ENCODE measurements around the gene DBNL.
"Not testable (repeated sequence)": the region's sequence is repeated elsewhere in the genome, so short reads cannot be mapped to it uniquely, and the experiment has no call there.

DBNL gene

DNA sequence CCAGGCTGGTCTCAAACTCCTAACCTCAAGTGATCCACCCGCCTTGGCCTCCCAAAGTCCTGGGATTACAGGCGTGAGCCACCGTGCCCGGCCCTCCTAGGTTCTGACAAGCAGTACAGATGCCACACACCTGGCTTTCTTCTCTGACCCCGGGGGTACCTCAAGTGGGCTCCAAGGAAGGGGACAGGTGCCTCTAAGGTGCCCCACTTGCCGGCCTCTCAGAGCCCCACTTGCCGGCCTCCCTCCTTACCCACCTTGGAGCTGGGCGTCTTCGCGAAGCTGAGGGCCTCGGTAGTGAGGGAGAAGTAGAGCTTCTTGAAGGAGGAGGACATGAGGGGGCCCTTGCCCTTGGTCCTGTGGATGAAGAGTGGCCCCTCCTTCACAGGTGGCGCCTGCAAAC is 5.9 kb upstream of the DBNL start:
- not testable (repeated sequence) for H3K27me3 Mint-ChIP-seq, H3K36me3 Mint-ChIP-seq, H3K9me3 Mint-ChIP-seq, H3K4me3 Mint-ChIP-seq, H3K27ac Mint-ChIP-seq, H3K4me1 Mint-ChIP-seq

DNA sequence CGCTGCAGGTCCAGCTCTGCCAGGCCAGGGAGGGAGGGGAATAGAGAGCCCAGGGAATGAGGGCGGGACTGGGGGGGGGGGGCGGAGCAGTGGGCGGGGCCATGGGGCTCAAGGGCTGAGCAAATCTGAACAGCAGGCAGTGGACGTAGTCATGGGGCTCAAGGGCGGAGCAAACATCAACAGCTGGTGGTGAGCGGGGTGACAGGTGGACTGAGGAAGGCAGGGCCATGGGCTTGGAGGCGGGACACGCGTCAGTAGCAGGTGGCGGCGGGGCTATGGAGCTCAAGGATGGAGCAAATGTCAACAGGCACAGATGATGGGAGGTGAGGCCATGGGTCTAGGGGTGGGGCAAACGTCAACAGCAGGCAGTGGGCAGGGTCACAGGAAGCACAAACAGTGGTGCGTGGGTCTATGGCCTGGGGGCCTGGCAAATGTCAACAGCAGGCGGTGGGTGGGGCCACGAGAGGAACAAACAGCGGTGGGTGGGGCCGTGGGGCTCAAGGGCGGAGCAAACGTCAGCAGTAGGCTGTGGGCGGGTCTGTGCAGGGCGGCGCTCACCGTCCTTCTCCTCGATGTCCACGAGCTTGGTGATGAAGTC is 5.4 kb upstream of the DBNL start:
- H3K4me3 Mint-ChIP-seq, result peak overlapping the region; percentile 78
- not testable (repeated sequence) for H3K36me3 Mint-ChIP-seq, H3K9me3 Mint-ChIP-seq, H3K27me3 Mint-ChIP-seq
- peaks cover 12% of the 10 kb centered on the region for H3K4me1 Mint-ChIP-seq
- H3K27ac Mint-ChIP-seq, result peak overlapping the region; percentile 70

DNA sequence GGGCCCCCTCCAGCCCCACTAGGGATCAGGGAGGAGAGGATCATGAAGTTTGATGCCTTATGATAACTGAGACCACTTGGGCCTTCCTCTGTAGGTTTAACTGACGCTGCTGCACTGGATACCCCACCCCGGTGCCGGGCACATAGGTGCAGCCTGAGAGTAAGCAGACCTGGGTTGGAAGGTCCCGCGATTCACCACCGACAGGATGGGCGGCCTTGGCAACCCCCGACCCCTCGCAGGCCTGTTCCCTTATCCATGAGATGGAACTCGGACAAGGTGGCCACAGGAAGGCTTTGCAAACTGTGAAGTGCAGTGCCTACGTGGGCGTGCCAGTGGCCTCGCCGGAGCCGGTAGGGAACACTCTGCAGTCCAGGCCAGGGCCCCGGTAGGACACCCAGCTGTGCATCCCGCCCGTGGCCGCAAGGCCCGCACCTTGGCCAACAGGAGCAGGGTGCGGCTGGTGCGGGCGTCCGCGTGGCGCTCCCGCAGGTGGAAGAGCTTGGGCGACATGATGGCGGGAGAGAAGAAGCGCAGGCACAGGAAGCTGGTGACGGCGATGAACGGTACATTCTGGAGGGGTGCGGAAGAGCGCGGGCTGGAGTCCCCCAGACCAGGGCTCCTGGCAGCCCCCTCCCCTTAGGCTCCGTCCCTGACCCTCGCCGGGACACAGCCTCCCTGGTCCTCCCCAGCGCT is 4.6 kb upstream of the DBNL start:
- not testable (repeated sequence) for H3K27ac Mint-ChIP-seq, H3K9me3 Mint-ChIP-seq, H3K27me3 Mint-ChIP-seq, H3K36me3 Mint-ChIP-seq
- Mint-ChIP-seq H3K4me3 (peak overlapping the region; percentile 54), H3K4me1 (peaks cover 12% of the 10 kb centered on the region)

DNA sequence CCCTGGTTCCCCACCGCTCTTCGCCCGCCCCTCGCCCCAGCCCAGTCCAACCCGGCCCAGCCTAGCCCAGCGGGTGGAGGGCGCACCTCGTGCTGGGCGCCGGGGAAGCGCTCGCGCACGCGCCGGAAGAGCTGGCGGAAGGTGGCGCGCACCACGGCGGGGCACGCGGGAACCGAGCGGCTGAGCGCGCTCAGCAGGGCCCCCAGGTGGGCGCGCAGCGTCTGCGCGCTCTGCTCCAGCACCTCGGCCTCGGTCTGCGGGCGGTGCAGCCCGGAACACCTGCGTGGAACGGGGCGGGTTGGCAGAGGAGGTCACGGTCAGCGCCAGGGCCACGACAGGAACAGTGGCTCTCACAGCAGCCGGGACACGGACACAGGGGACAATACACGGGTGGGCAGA is 4.0 kb upstream of the DBNL start:
- Mint-ChIP-seq H3K4me3 (peak overlapping the region; percentile 85), H3K27ac (peak overlapping the region; percentile 91), H3K4me1 (peaks cover 14% of the 10 kb centered on the region)
- not testable (repeated sequence) for H3K36me3 Mint-ChIP-seq, H3K27me3 Mint-ChIP-seq, H3K9me3 Mint-ChIP-seq

DNA sequence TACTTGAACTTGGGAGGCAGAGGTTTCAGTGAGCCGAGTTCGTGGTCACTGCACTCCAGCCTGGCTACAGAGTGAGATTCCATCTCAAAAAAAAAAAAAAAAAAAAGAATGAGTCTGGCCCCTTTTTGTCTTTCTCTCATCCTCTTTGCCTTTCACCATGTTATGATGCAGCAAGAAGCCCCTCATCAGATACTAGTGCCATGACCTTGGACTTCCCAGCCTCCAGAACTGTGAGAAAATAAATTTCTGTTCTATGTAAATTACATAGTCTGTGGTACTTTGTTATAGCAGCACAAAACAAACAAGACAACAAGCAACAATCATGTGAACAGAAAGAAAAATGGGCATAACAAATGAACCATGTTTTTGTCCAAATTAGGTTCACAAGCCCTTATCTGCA is 2.3 kb upstream of the DBNL start:
- peak overlapping the region; percentile 36 for H3K4me3 Mint-ChIP-seq
- H3K4me1 Mint-ChIP-seq, result peaks cover 32% of the 10 kb centered on the region
- no peaks in the 10 kb centered on the region for H3K9me3 Mint-ChIP-seq
- H3K27me3 Mint-ChIP-seq, result no peaks in the 10 kb centered on the region
- H3K27ac Mint-ChIP-seq, result no peak overlapping the region
- H3K36me3 Mint-ChIP-seq, result no peaks in the 10 kb centered on the region

DNA sequence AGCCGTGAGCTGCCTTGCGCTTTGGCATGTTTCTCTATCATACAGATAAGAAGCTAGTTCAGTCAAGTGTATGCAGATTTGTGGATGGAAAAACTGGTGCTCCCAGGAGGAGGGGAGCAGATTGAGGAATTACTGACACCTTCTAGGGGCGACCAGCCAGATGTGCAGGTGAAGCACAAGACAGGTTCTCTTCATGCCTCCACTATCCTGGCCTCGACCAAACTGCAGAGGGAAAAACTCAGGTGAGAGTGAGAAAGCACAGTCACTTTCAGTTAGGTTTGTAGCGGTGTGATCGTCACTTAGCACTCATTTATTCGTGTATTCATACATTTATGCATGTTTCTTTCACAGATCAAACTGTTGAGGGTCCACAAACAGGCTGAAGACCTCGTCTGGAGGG is 600 bp upstream of the DBNL start:
- Mint-ChIP-seq H3K36me3 (peaks cover 3% of the 10 kb centered on the region), H3K4me1 (peaks cover 42% of the 10 kb centered on the region), H3K27ac (peak overlapping the region; percentile 94), H3K9me3 (no peaks in the 10 kb centered on the region), H3K4me3 (peak overlapping the region; percentile 91), H3K27me3 (no peaks in the 10 kb centered on the region)

DNA sequence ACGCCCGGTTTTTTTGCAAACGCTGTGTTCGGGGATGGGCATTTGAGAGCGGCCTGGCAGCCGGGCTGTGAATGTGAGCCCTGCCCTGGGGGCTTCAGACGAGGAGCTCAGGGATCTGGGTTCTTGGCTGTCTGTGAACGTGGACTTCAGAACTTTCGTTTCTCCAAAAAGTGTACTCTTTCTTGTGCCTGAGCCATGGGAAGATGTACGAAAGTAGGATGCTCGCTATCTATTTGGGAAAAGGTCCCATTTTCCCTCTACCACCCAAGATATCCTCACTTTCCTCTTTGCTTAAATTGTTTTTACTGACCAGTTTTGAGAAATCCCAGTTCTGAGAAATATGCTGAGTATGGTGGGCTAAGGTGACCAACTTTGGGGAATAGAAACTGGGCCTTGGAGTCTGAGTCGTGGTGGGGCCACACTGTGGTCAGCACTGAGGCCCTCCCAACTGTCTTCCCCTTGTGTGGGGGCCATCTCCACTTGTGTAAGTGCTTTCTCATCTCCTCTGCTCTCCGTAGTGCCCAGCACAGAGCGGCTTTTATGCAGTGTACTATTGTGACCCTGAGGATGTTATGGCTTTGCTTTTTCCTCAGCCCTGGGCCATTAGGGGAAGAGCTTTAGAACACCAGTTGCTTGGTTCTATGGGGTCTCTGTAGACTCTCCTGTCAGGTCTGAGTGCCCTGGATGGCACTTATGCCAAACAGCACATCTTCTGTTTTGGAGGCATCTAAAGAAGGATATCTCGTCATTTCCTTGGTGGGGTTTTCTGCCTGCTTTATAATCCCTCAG is 918 bp downstream of the DBNL start:
- H3K4me1 Mint-ChIP-seq, result peaks cover 57% of the 10 kb centered on the region
- no peaks in the 10 kb centered on the region for H3K9me3 Mint-ChIP-seq
- H3K36me3 Mint-ChIP-seq, result peaks cover 3% of the 10 kb centered on the region
- peak overlapping the region; percentile 91 for H3K4me3 Mint-ChIP-seq
- H3K27me3 Mint-ChIP-seq, result no peaks in the 10 kb centered on the region
- H3K27ac Mint-ChIP-seq, result peak overlapping the region; percentile 61

DNA sequence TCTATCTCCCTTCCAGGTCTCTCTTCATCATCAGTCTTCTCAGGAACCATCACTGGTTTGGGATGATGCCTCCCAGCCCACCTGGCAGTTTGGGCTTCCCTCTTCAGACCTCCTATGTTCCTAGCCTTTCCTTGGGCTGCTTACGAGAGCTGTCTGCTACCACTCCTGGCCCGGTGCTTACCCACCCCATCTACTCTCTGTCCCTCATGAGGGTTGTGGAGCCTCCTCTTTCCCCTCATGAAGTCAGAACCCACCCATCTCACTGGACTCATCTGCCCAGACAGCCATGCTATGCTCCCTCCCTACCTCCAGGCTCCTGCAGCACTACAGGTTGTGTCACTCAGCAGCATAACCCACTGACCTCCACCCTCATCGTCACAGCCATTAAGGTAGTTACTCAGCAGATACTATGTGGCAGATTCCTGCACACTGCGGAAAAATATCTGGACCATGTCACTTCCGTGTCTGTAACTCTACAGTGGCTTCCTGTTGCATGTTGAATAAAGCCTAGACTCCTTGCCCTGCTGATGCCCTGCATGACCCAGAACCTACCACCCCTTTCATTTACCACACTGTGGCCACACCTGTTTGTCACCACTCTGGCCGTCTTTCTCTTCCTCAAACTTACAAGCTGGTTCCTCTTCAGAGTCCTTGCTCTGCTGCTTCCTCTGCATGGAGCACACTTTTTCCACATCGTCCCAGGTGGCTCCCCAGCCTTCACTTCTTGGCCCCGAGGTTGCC is 2.0 kb downstream of the DBNL start:
- H3K9me3 Mint-ChIP-seq, result no peaks in the 10 kb centered on the region
- peaks cover 3% of the 10 kb centered on the region for H3K36me3 Mint-ChIP-seq
- H3K27me3 Mint-ChIP-seq, result no peaks in the 10 kb centered on the region
- peaks cover 64% of the 10 kb centered on the region for H3K4me1 Mint-ChIP-seq
- peak overlapping the region; percentile 61 for H3K27ac Mint-ChIP-seq
- peak overlapping the region; percentile 91 for H3K4me3 Mint-ChIP-seq

DNA sequence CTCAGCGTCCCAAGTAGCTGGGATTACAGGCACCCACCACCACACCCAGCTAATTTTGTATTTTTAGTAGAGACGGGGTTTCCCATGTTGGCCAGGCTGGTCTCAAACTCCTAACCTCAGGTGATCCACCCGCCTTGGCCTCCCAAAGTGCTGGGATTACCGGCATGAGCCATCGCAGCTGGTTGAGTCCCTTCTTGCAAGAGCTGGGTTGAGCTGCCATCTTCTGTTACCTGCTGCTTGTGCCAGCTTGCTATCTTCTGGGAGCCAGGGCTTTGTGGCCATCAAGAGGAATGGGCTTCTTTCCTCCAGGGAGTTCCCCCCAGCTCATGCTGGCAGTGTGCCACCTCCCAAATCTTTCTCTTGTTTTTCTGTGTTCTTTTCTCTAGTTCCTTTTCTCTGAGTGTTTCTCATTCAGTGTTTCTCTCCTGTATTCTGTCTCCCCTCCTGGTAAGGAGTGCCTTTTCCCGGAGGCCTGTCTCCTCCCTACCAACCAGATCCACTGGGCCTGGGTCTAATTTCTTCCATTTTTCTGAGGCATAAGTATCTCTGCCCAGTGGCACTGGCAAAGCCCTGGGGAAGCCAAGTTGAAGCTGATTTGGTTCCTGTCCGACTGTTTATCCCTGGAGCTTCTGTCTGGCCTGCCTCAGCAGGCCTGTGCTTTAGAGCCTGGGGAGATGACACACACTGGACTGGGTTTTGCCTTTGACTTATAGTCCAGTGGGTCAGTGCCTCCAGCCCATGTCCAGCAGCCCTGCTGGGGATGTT is 3.7 kb downstream of the DBNL start:
- Mint-ChIP-seq H3K4me3 (peak overlapping the region; percentile 67), H3K9me3 (no peaks in the 10 kb centered on the region), H3K27ac (peak overlapping the region; percentile 94), H3K4me1 (peaks cover 79% of the 10 kb centered on the region), H3K27me3 (no peaks in the 10 kb centered on the region), H3K36me3 (peaks cover 7% of the 10 kb centered on the region)

DNA sequence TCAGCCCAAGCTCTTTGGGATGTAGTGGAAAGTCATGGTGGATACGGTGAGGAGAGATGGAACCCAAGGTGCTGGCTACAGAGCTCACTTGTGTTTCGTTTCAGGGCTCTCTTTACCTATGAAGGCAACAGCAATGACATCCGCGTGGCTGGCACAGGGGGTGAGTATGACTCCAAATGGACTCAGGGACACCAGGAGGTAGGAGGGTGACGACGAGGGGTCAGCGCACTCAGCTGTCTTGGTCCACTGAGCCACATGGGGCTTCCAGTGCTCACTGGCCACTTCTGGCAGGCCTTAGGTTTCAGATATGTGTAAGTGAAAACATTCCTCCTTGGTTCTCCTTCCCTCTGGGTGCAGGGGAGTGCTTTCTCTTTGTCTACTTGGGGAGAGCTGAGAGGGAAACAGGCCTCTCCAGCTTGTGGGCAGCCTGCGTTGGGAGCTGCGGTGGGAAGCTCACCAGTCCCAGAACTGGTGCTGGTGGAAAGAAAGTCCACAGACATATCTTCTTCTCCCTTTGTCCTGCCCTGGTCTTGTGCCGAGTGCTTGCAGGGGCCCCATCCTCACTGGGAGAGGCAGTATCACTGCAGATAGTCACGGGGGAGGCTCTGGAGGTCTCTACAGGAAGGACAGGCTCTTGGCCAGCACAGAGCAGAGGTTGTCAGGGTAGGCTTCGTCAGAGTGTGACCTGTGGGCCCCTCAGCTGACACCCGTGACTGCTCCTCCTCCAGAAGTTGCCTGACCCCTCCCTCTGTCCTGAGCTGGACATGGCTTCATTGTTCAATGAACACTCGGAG is 5.8 kb downstream of the DBNL start:
- Mint-ChIP-seq H3K27me3 (no peaks in the 10 kb centered on the region), H3K4me3 (peak overlapping the region; percentile 23), H3K36me3 (peaks cover 10% of the 10 kb centered on the region), H3K4me1 (peaks cover 81% of the 10 kb centered on the region), H3K9me3 (no peaks in the 10 kb centered on the region), H3K27ac (no peak overlapping the region)

DNA sequence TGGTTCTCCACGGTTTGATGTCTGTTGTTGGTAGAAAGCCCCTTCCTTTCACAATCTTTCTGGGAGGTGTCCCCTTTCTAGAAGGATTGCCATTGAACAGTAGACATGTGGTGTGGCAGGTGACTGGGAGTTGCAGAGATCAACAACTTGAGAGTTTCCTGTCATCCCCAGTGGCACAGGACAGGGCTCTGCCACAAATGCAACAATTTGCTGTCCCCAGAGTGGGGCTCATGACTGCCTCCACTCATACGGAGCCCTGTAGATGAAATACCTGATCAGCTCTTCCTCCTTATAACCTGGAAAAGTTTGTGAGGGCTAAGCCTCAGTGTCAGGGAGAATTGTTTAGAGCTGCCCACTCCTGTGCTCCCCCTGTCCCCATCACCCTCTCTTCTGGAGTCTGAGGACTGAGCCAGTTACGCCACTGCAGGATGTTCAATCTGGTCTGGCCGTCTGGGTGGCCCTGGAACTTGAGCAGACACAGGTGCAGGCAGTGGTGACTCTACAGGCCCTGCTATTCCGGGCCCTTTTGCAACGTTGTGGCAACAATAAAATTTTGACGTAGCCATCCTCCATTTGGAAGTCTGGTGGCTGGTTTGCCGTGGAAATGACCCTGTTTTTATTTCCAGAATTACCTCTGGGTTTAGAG is 6.5 kb downstream of the DBNL start:
- Mint-ChIP-seq H3K4me3 (peak overlapping the region; percentile 36), H3K36me3 (peaks cover 11% of the 10 kb centered on the region), H3K27ac (peak overlapping the region; percentile 30)

DNA sequence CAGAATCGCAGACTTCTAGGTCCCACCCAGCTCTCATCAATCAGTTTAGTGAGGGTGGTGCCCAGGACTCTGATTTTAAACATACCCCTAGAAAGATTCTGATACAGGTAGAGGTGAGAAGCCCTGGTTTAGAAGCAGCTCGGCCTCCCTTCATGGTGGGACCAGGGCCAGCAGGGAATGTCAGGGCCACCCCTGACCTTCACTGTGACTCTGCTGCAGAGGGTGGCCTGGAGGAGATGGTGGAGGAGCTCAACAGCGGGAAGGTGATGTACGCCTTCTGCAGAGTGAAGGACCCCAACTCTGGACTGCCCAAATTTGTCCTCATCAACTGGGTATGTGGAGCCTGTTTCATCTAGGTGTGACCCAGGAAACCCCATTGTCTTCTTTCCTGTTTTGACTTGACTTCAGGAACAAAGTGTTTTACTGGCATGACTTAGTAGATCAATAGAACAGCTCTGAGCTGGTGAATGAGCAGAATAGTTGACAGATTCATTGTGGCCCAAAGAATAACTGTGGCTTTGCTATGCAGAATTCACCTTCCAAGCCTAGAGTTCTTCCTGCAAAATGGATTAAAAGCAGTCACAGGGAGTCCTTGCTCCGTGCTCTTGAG is 7.2 kb downstream of the DBNL start:
- Mint-ChIP-seq H3K36me3 (peaks cover 14% of the 10 kb centered on the region), H3K4me3 (peak overlapping the region; percentile 33), H3K27me3 (no peaks in the 10 kb centered on the region), H3K27ac (peak overlapping the region; percentile 30), H3K9me3 (no peaks in the 10 kb centered on the region), H3K4me1 (peaks cover 78% of the 10 kb centered on the region)

More for the DNA sequence above, 6.5 kb downstream of the DBNL start:
- Mint-ChIP-seq H3K4me1 (peaks cover 81% of the 10 kb centered on the region), H3K9me3 (no peaks in the 10 kb centered on the region), H3K27me3 (no peaks in the 10 kb centered on the region)

DNA sequence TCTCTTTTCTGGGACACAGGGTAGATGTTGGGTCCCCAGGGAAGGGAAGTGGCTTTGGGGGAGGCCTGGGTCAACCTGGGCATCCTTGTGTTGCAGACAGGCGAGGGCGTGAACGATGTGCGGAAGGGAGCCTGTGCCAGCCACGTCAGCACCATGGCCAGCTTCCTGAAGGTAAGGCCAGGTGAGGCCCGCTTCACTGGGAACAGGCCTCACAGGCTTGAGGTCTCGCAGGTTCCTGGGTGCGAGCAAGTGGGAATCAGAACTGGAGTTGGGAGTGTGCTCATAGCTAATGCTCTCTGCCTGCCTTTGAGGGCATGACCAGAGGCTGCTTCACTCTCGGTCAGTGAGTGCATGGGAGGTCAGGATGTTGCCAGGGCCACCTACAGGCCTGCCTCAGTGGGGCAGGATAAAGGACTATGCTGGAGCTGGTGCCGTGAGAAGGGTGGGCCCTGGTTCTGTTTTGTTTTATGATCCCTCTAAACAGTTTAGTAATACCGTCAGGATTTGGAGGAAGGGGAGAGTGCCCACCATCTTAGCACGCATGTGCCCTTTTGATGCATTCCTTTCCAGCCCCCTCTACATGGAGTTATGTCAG is 8.4 kb downstream of the DBNL start:
- H3K4me1 Mint-ChIP-seq, result peaks cover 67% of the 10 kb centered on the region
- H3K9me3 Mint-ChIP-seq, result no peaks in the 10 kb centered on the region
- peak overlapping the region; percentile 46 for H3K27ac Mint-ChIP-seq
- no peak overlapping the region for H3K4me3 Mint-ChIP-seq
- H3K27me3 Mint-ChIP-seq, result no peaks in the 10 kb centered on the region
- peaks cover 17% of the 10 kb centered on the region for H3K36me3 Mint-ChIP-seq

Data from activated naive CD4-positive, alpha-beta T cell treated with anti-CD3 and anti-CD28 coated beads, Interleukin-2, amount 50 U/mL, for 24 hours (primary cell).